HG03439 (cell line): ENCODE results near the gene TBKBP1.
"Not testable (repeated sequence)": the region's sequence is repeated elsewhere in the genome, so short reads cannot be mapped to it uniquely, and the experiment has no call there.

Experiments
- ATAC-seq: cut with Tn5 transposase; IDR thresholded peaks from one replicate; pipeline ENCODE4 v1.9.1; 2021; ENCODE audit warnings: mild to moderate bottlenecking, moderate library complexity; ENCODE audit not compliant: unreplicated experiment

Gene TBKBP1

GRCh38 chr17:47678196-47678595 lies 15.8 kb upstream of the TBKBP1 start:
- ATAC-seq = no peak

- ATAC-seq = no peak
Measured at GRCh38 chr17:47682138-47682537, 11.8 kb upstream of the TBKBP1 start.

GRCh38 chr17:47682727-47683126 lies 11.2 kb upstream of the TBKBP1 start:
- not testable (repeated sequence) for ATAC-seq

- no peak for ATAC-seq
Measured at GRCh38 chr17:47684025-47684424, 9.9 kb upstream of the TBKBP1 start.

GRCh38 chr17:47684535-47685193 lies 9.3 kb upstream of the TBKBP1 start:
- ATAC-seq = no peak

GRCh38 chr17:47685556-47686275 lies 8.2 kb upstream of the TBKBP1 start:
- no peak for ATAC-seq

- ATAC-seq = no peak
Measured at GRCh38 chr17:47686276-47686635, 7.7 kb upstream of the TBKBP1 start.

GRCh38 chr17:47686664-47687327 lies 7.2 kb upstream of the TBKBP1 start:
- ATAC-seq = no peak

- no peak for ATAC-seq
Measured at GRCh38 chr17:47687328-47687690, 6.7 kb upstream of the TBKBP1 start.

GRCh38 chr17:47687748-47688147 lies 6.2 kb upstream of the TBKBP1 start:
- no peak for ATAC-seq

GRCh38 chr17:47690121-47690520 lies 3.8 kb upstream of the TBKBP1 start:
- ATAC-seq = no peak

- no peak for ATAC-seq
Measured at GRCh38 chr17:47692137-47692894, 1.6 kb upstream of the TBKBP1 start.

GRCh38 chr17:47692895-47693730 lies 848 bp upstream of the TBKBP1 start:
- ATAC-seq = no peak

GRCh38 chr17:47694581-47695428 lies 844 bp downstream of the TBKBP1 start:
- ATAC-seq = no peak

- ATAC-seq = no peak
Measured at GRCh38 chr17:47695429-47696376, 1.7 kb downstream of the TBKBP1 start.

GRCh38 chr17:47696717-47697642 lies 3.0 kb downstream of the TBKBP1 start:
- no peak for ATAC-seq

- no peak for ATAC-seq
Measured at GRCh38 chr17:47697906-47698711, 4.1 kb downstream of the TBKBP1 start.
